ENCODE measurements around the gene MMP3.

- TF ChIP-seq, protein P1, sequence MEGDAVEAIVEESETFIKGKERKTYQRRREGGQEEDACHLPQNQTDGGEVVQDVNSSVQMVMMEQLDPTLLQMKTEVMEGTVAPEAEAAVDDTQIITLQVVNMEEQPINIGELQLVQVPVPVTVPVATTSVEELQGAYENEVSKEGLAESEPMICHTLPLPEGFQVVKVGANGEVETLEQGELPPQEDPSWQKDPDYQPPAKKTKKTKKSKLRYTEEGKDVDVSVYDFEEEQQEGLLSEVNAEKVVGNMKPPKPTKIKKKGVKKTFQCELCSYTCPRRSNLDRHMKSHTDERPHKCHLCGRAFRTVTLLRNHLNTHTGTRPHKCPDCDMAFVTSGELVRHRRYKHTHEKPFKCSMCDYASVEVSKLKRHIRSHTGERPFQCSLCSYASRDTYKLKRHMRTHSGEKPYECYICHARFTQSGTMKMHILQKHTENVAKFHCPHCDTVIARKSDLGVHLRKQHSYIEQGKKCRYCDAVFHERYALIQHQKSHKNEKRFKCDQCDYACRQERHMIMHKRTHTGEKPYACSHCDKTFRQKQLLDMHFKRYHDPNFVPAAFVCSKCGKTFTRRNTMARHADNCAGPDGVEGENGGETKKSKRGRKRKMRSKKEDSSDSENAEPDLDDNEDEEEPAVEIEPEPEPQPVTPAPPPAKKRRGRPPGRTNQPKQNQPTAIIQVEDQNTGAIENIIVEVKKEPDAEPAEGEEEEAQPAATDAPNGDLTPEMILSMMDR (conservative IDR thresholded peaks at IDR 0.05; ENCODE audit: low read depth in 2 of 2) = no peak
- no peak for TF ChIP-seq REST (IDR thresholded peaks at IDR 0.05; ENCODE audit: unreplicated experiment)
- TF ChIP-seq POLR2AphosphoS5 (IDR thresholded peaks at IDR 0.05; ENCODE audit: low read depth) = no peak
- no peak for TF ChIP-seq EZH2 (IDR thresholded peaks at IDR 0.05; ENCODE audit: low read depth, unreplicated experiment)
- TF ChIP-seq EZH2phosphoT487 (IDR thresholded peaks at IDR 0.05; ENCODE audit: unreplicated experiment) = no peak
- no peak for TF ChIP-seq JUNB (IDR thresholded peaks at IDR 0.05; ENCODE audit: unreplicated experiment)
- TF ChIP-seq, protein P2, sequence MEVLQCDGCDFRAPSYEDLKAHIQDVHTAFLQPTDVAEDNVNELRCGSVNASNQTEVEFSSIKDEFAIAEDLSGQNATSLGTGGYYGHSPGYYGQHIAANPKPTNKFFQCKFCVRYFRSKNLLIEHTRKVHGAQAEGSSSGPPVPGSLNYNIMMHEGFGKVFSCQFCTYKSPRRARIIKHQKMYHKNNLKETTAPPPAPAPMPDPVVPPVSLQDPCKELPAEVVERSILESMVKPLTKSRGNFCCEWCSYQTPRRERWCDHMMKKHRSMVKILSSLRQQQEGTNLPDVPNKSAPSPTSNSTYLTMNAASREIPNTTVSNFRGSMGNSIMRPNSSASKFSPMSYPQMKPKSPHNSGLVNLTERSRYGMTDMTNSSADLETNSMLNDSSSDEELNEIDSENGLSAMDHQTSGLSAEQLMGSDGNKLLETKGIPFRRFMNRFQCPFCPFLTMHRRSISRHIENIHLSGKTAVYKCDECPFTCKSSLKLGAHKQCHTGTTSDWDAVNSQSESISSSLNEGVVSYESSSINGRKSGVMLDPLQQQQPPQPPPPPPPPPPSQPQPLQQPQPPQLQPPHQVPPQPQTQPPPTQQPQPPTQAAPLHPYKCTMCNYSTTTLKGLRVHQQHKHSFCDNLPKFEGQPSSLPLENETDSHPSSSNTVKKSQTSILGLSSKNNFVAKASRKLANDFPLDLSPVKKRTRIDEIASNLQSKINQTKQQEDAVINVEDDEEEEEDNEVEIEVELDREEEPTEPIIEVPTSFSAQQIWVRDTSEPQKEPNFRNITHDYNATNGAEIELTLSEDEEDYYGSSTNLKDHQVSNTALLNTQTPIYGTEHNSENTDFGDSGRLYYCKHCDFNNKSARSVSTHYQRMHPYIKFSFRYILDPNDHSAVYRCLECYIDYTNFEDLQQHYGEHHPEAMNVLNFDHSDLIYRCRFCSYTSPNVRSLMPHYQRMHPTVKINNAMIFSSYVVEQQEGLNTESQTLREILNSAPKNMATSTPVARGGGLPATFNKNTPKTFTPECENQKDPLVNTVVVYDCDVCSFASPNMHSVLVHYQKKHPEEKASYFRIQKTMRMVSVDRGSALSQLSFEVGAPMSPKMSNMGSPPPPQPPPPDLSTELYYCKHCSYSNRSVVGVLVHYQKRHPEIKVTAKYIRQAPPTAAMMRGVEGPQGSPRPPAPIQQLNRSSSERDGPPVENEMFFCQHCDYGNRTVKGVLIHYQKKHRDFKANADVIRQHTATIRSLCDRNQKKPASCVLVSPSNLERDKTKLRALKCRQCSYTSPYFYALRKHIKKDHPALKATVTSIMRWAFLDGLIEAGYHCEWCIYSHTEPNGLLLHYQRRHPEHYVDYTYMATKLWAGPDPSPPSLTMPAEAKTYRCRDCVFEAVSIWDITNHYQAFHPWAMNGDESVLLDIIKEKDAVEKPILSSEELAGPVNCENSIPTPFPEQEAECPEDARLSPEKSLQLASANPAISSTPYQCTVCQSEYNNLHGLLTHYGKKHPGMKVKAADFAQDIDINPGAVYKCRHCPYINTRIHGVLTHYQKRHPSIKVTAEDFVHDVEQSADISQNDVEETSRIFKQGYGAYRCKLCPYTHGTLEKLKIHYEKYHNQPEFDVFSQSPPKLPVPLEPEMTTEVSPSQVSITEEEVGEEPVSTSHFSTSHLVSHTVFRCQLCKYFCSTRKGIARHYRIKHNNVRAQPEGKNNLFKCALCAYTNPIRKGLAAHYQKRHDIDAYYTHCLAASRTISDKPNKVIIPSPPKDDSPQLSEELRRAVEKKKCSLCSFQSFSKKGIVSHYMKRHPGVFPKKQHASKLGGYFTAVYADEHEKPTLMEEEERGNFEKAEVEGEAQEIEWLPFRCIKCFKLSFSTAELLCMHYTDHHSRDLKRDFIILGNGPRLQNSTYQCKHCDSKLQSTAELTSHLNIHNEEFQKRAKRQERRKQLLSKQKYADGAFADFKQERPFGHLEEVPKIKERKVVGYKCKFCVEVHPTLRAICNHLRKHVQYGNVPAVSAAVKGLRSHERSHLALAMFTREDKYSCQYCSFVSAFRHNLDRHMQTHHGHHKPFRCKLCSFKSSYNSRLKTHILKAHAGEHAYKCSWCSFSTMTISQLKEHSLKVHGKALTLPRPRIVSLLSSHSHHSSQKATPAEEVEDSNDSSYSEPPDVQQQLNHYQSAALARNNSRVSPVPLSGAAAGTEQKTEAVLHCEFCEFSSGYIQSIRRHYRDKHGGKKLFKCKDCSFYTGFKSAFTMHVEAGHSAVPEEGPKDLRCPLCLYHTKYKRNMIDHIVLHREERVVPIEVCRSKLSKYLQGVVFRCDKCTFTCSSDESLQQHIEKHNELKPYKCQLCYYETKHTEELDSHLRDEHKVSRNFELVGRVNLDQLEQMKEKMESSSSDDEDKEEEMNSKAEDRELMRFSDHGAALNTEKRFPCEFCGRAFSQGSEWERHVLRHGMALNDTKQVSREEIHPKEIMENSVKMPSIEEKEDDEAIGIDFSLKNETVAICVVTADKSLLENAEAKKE (CRISPR knock-in tag; IDR thresholded peaks at IDR 0.05) = no peak
- TF ChIP-seq NANOG (IDR thresholded peaks at IDR 0.05; ENCODE audit: borderline replicate concordance) = no peak
These were observed 43.6 kb upstream of the MMP3 start for GRCh38 chr11:102886999-102887398.

Data from GM23338 (cell line).